Stimulated activated naive CD4-positive, alpha-beta T cell treated with Interleukin-2 at 50 U/mL for 16 hours (primary cell): ENCODE data around the gene MRPL36.
"Not testable (repeated sequence)": the region's sequence is repeated elsewhere in the genome, so short reads cannot be mapped to it uniquely, and the experiment has no call there.

Experiments used
- DNase-seq: peaks from one replicate; lab custom pipeline; 2025; lab: John Stamatoyannopoulos, UW

MRPL36 gene

GRCh38 chr5:1832511-1833250, 33.0 kb upstream of the MRPL36 start:
- no peak for DNase-seq

GRCh38 chr5:1831677-1832313, 32.2 kb upstream of the MRPL36 start:
- DNase-seq = no peak

- no peak for DNase-seq
Measured at GRCh38 chr5:1831257-1831656, 31.6 kb upstream of the MRPL36 start.

GRCh38 chr5:1830571-1831228, 31.1 kb upstream of the MRPL36 start:
- DNase-seq = no peak

- DNase-seq = no peak
Measured at GRCh38 chr5:1827886-1828397, 28.3 kb upstream of the MRPL36 start.

GRCh38 chr5:1827025-1827885, 27.6 kb upstream of the MRPL36 start:
- no peak for DNase-seq

GRCh38 chr5:1826235-1826980, 26.8 kb upstream of the MRPL36 start:
- no peak for DNase-seq

GRCh38 chr5:1824903-1825841, 25.5 kb upstream of the MRPL36 start:
- DNase-seq = no peak

- DNase-seq = no peak
Measured at GRCh38 chr5:1824109-1824821, 24.6 kb upstream of the MRPL36 start.

- DNase-seq = no peak
Measured at GRCh38 chr5:1823381-1824034, 23.9 kb upstream of the MRPL36 start.

GRCh38 chr5:1821862-1822261, 22.2 kb upstream of the MRPL36 start:
- DNase-seq = no peak

- no peak for DNase-seq
Measured at GRCh38 chr5:1820926-1821325, 21.3 kb upstream of the MRPL36 start.

- DNase-seq = no peak
Measured at GRCh38 chr5:1820381-1820780, 20.7 kb upstream of the MRPL36 start.

- no peak for DNase-seq
Measured at GRCh38 chr5:1819458-1819857, 19.8 kb upstream of the MRPL36 start.

- no peak for DNase-seq
Measured at GRCh38 chr5:1818784-1819183, 19.1 kb upstream of the MRPL36 start.

- DNase-seq = no peak
Measured at GRCh38 chr5:1817261-1818043, 17.8 kb upstream of the MRPL36 start.

- DNase-seq = not testable (repeated sequence)
Measured at GRCh38 chr5:1816495-1817089, 17.0 kb upstream of the MRPL36 start.

- DNase-seq = no peak
Measured at GRCh38 chr5:1815881-1816292, 16.2 kb upstream of the MRPL36 start.
